ENCODE measurements around the gene WNT3A. TPM values are rescaled to one million over a fixed set of nuclear protein-coding genes. Genes with fewer than 3 reads are reported as not detected.

The WNT3A gene
- total and polyA plus RNA-seq, 9 of the 15 experiments (the other 6 are each of a cell fraction or from before 2014, with no cell fraction given), result not detected

DNA sequence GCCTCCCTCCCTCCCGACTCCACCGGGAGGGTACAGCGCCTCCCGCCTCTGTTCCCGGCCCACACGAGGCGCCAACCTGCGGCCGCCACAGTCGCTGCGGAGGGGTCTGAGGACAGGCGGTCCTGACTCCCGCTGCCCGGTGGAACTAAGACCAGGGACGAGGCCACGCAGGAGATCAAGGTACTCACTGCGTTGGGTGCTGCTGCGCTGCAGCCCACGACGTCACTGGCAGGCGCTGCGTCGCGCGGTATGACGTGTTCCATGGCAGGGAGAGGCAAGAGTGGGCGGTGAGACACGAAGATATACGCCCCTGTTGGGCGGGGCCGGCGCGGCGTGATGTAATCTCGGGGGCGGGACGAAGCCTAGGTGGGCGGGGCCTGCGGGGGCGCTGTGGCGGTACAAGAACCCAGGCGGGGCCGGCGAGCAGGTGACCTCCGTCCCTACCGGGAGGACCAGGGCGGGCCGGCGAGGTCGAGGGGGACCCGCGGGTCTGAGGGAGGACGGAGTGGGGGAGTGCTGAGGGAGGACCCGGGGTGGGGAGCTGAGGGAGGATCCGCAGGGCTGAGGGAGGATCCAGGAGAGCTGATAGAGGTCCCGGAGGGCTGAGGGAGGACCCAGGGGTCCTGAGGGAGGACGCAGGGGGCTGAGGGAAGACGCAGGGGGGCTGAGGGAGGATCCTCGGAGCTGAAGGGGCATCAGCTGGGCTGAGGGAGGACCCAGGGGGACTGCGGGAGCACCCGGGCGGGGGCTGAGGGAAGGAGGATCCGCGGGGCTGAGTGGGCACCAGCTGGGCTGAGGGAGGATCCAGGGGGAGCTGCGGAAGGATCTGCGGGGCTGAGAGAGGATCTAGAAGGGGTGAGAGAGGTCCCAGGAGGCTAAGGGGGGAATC lies 102.5 kb downstream of the WNT3A start, which contains the start of gene MRPL55 (continued):
- TF ChIP-seq, protein P1, sequence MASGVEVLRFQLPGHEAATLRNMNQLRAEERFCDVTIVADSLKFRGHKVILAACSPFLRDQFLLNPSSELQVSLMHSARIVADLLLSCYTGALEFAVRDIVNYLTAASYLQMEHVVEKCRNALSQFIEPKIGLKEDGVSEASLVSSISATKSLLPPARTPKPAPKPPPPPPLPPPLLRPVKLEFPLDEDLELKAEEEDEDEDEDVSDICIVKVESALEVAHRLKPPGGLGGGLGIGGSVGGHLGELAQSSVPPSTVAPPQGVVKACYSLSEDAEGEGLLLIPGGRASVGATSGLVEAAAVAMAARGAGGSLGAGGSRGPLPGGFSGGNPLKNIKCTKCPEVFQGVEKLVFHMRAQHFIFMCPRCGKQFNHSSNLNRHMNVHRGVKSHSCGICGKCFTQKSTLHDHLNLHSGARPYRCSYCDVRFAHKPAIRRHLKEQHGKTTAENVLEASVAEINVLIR (CRISPR knock-in tag; IDR thresholded peaks at IDR 0.05), result peak; percentile 100
- TF ChIP-seq PURB (CRISPR knock-in tag; IDR thresholded peaks at IDR 0.05; ENCODE audit: low read depth) (no peak), BRCA1 (IDR thresholded peaks at IDR 0.05) (no peak), BRCA1 (CRISPR knock-in tag; IDR thresholded peaks at IDR 0.05) (peak; percentile 83; the same call in 1 of the 2 replicates), IRF2 (CRISPR knock-in tag; IDR thresholded peaks at IDR 0.05) (no peak), MYC (IDR thresholded peaks at IDR 0.05; ENCODE audit: low read depth, low read length) (peak; percentile 84), MYC (CRISPR knock-in tag; IDR thresholded peaks at IDR 0.05; ENCODE audit: borderline replicate concordance, low read depth) (peak; percentile 71; the same call in 1 of the 2 replicates), MCM3 (IDR thresholded peaks at IDR 0.05) (no peak), FIP1L1 (IDR thresholded peaks at IDR 0.05; ENCODE audit: low read depth, low read length, poor library complexity, severe bottlenecking) (no peak), OTX1 (CRISPR knock-in tag; IDR thresholded peaks at IDR 0.05) (peak; percentile 22; the same call in 1 of the 2 replicates), MAFF (IDR thresholded peaks at IDR 0.05; ENCODE audit: low read length) (no peak), ARHGAP35 (IDR thresholded peaks at IDR 0.05; ENCODE audit: partially characterized antibody) (peak; percentile 46), KLF6 (CRISPR knock-in tag; IDR thresholded peaks at IDR 0.05; ENCODE audit: borderline replicate concordance) (peak; percentile 5; the same call in 1 of the 2 replicates), ZNF561 (CRISPR knock-in tag; conservative IDR thresholded peaks at IDR 0.05) (no peak), KDM2B (CRISPR knock-in tag; IDR thresholded peaks at IDR 0.05) (0 out of 2 replicates have a peak, but pooled peaks have one; percentile 3)
- TF ChIP-seq, protein P2, sequence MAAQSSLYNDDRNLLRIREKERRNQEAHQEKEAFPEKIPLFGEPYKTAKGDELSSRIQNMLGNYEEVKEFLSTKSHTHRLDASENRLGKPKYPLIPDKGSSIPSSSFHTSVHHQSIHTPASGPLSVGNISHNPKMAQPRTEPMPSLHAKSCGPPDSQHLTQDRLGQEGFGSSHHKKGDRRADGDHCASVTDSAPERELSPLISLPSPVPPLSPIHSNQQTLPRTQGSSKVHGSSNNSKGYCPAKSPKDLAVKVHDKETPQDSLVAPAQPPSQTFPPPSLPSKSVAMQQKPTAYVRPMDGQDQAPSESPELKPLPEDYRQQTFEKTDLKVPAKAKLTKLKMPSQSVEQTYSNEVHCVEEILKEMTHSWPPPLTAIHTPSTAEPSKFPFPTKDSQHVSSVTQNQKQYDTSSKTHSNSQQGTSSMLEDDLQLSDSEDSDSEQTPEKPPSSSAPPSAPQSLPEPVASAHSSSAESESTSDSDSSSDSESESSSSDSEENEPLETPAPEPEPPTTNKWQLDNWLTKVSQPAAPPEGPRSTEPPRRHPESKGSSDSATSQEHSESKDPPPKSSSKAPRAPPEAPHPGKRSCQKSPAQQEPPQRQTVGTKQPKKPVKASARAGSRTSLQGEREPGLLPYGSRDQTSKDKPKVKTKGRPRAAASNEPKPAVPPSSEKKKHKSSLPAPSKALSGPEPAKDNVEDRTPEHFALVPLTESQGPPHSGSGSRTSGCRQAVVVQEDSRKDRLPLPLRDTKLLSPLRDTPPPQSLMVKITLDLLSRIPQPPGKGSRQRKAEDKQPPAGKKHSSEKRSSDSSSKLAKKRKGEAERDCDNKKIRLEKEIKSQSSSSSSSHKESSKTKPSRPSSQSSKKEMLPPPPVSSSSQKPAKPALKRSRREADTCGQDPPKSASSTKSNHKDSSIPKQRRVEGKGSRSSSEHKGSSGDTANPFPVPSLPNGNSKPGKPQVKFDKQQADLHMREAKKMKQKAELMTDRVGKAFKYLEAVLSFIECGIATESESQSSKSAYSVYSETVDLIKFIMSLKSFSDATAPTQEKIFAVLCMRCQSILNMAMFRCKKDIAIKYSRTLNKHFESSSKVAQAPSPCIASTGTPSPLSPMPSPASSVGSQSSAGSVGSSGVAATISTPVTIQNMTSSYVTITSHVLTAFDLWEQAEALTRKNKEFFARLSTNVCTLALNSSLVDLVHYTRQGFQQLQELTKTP (IDR thresholded peaks at IDR 0.05; ENCODE audit: low read depth in 1 of 2, partially characterized antibody in 2 of 2), result no peak
- TF ChIP-seq, protein P3, sequence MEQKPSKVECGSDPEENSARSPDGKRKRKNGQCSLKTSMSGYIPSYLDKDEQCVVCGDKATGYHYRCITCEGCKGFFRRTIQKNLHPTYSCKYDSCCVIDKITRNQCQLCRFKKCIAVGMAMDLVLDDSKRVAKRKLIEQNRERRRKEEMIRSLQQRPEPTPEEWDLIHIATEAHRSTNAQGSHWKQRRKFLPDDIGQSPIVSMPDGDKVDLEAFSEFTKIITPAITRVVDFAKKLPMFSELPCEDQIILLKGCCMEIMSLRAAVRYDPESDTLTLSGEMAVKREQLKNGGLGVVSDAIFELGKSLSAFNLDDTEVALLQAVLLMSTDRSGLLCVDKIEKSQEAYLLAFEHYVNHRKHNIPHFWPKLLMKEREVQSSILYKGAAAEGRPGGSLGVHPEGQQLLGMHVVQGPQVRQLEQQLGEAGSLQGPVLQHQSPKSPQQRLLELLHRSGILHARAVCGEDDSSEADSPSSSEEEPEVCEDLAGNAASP (IDR thresholded peaks at IDR 0.05), result no peak
- TF ChIP-seq, protein P4, sequence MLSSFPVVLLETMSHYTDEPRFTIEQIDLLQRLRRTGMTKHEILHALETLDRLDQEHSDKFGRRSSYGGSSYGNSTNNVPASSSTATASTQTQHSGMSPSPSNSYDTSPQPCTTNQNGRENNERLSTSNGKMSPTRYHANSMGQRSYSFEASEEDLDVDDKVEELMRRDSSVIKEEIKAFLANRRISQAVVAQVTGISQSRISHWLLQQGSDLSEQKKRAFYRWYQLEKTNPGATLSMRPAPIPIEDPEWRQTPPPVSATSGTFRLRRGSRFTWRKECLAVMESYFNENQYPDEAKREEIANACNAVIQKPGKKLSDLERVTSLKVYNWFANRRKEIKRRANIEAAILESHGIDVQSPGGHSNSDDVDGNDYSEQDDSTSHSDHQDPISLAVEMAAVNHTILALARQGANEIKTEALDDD (IDR thresholded peaks at IDR 0.05), result no peak
- TF ChIP-seq, protein P5, sequence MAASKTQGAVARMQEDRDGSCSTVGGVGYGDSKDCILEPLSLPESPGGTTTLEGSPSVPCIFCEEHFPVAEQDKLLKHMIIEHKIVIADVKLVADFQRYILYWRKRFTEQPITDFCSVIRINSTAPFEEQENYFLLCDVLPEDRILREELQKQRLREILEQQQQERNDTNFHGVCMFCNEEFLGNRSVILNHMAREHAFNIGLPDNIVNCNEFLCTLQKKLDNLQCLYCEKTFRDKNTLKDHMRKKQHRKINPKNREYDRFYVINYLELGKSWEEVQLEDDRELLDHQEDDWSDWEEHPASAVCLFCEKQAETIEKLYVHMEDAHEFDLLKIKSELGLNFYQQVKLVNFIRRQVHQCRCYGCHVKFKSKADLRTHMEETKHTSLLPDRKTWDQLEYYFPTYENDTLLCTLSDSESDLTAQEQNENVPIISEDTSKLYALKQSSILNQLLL (CRISPR knock-in tag; IDR thresholded peaks at IDR 0.05; ENCODE audit: borderline replicate concordance), result no peak
